ENCODE data around the gene AP1G2. TPM values are rescaled to one million over a fixed set of nuclear protein-coding genes. Genes with fewer than 3 reads are reported as not detected.
"Not testable (repeated sequence)": the region's sequence is repeated elsewhere in the genome, so short reads cannot be mapped to it uniquely, and the experiment has no call there.

AP1G2 gene
- polyA plus RNA-seq, 1 donor (not counting 4 experiments of a cell fraction or from before 2014, with no cell fraction given): 119 TPM

GRCh38 chr14:23583761-23584526, 16.4 kb upstream of the AP1G2 start:
- peaks cover 10% of the 10 kb centered on the region for H3K27me3 ChIP-seq (ENCODE audit: control insufficient read depth, extremely low read depth, insufficient read depth, low read length)
- DNase-seq (ENCODE audit: low read depth, low spot score); dilution Hi-C loops (cut with MboI; ENCODE audit: extremely low pct_ligation_motif_present, low sequenced_read_pairs): not testable (repeated sequence)

DNA sequence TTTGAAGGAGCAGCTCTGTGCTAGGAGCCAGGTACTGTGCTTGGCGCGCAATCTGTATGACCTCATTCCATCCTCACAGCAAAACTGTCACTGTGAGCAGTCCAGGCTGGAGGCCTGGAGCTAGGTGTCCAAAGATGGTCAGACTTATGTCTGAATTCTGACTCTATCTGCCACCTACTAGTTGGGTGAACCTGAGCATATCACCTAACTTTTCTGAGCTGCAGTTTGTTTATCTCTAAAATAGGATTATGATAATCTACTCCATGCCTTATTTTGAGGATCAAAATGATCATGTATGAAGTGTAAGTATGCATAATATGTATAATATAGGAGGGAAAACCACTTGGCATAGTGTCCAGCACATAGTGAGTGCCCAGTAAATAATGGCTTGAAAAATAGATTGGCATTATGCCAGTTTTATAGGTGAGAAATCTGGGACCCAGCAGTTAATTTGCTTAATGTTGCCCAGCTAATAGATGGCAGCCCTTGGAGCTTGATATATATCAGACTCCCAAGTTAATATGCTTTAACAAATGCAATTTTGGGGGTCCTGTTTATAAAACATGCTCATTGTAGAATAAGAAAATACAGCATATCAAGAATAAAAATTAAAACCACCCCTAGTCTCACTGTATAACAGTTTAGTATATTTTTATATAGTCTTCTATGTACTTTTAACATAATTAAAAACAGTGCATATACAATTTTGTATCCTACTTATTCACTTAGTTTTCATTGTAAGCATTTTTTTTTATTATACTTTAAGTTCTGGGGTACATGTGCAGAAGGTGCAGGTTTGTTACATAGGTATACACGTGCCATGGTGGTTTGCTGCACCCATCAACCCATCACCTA, 15.5 kb upstream of the AP1G2 start:
- Histone ChIP-seq H3K27ac (ENCODE audit: control insufficient read depth, insufficient read depth, low read length) (no peak overlapping the region), H3K9ac (ENCODE audit: control insufficient read depth, extremely low read depth, insufficient read depth, low read length) (no peak overlapping the region), H3K79me2 (ENCODE audit: control insufficient read depth, insufficient read depth, low read length) (no peaks in the 10 kb centered on the region), H3K9me1 (ENCODE audit: control insufficient read depth, extremely low read depth, insufficient read depth, low read length) (no peaks in the 10 kb centered on the region), H3K4me1 (ENCODE audit: control insufficient read depth, extremely low read depth, insufficient read depth, low read length) (no peaks in the 10 kb centered on the region), H4K20me1 (ENCODE audit: control insufficient read depth, extremely low read depth, insufficient read depth, low read length) (no peaks in the 10 kb centered on the region), H3K4me2 (ENCODE audit: control insufficient read depth, extremely low read depth, insufficient read depth, low read depth, low read length) (no peak overlapping the region), H3K27me3 (ENCODE audit: control insufficient read depth, extremely low read depth, insufficient read depth, low read length) (peaks cover 18% of the 10 kb centered on the region), H3K9me3 (ENCODE audit: control insufficient read depth, low read depth, low read length) (no peaks in the 10 kb centered on the region), H3K36me3 (ENCODE audit: control insufficient read depth in 2 of 2, extremely low read depth in 1 of 2, insufficient read depth in 2 of 2, low read length in 2 of 2) (no peaks in the 10 kb centered on the region), H2AFZ (ENCODE audit: control insufficient read depth, low read length) (no peak overlapping the region), H3K4me3 (ENCODE audit: control insufficient read depth in 2 of 3, extremely low read depth in 1 of 3, insufficient read depth in 2 of 3, low read depth in 1 of 3, low read length in 3 of 3) (no peak overlapping the region)
- no peak for FAIRE-seq
- TF ChIP-seq EZH2 (IDR thresholded peaks at IDR 0.05; ENCODE audit: low read length) (no peak), CTCF (optimal IDR thresholded peaks at IDR 0.05 in 1 of 3, IDR thresholded peaks at IDR 0.05 in 1 of 3, conservative IDR thresholded peaks at IDR 0.05 in 1 of 3; ENCODE audit: extremely low read depth in 1 of 3, insufficient read depth in 2 of 3, low read length in 3 of 3) (no peak)
- no peak for DNase-seq (ENCODE audit: low read depth, low spot score)
- dilution Hi-C loops (cut with MboI; ENCODE audit: extremely low pct_ligation_motif_present, low sequenced_read_pairs): no loop called here

More at GRCh38 chr14:23583761-23584526, 16.4 kb upstream of the AP1G2 start:
- not testable (repeated sequence) for H3K9me1 ChIP-seq (ENCODE audit: control insufficient read depth, extremely low read depth, insufficient read depth, low read length); H3K9me3 ChIP-seq (ENCODE audit: control insufficient read depth, low read depth, low read length); H2AFZ ChIP-seq (ENCODE audit: control insufficient read depth, low read length); H3K36me3 ChIP-seq (ENCODE audit: control insufficient read depth in 2 of 2, extremely low read depth in 1 of 2, insufficient read depth in 2 of 2, low read length in 2 of 2); H3K27ac ChIP-seq (ENCODE audit: control insufficient read depth, insufficient read depth, low read length); H3K9ac ChIP-seq (ENCODE audit: control insufficient read depth, extremely low read depth, insufficient read depth, low read length); H3K4me2 ChIP-seq (ENCODE audit: control insufficient read depth, extremely low read depth, insufficient read depth, low read depth, low read length); H4K20me1 ChIP-seq (ENCODE audit: control insufficient read depth, extremely low read depth, insufficient read depth, low read length); FAIRE-seq; H3K79me2 ChIP-seq (ENCODE audit: control insufficient read depth, insufficient read depth, low read length); H3K4me3 ChIP-seq (ENCODE audit: control insufficient read depth in 2 of 3, extremely low read depth in 1 of 3, insufficient read depth in 2 of 3, low read depth in 1 of 3, low read length in 3 of 3); H3K4me1 ChIP-seq (ENCODE audit: control insufficient read depth, extremely low read depth, insufficient read depth, low read length)

Data from keratinocyte (primary cell).